HCT116 (cell line): ENCODE results near the gene CD84. TPM values are rescaled to one million over a fixed set of nuclear protein-coding genes. Genes with fewer than 3 reads are reported as not detected.
"Not testable (repeated sequence)": the region's sequence is repeated elsewhere in the genome, so short reads cannot be mapped to it uniquely, and the experiment has no call there.

Source experiments
- ATAC-seq: fragments of 200-7000 bp; cut with Tn5 transposase; 2 replicates; pipeline ENCODE4 v1.9.1; 2020; ENCODE audit warnings: mild to moderate bottlenecking, moderate library complexity
- BruUV-seq: library from RNA; stranded (reverse); fragments of 400-500 nt; replicated peaks from 2 replicates; lab custom pipeline; 2021; lab: Mats Ljungman, UMichigan
- CTCF ChIA-PET: fragments of 300-600 bp; sonication (Branson Sonifier 250); formaldehyde crosslinking; loops from one replicate; lab custom pipeline; 2021; ENCODE audit warnings: antibody characterized with exemption; lab: Charles Lee
- POLR2A ChIA-PET: fragments of 300-600, 350-600 bp; sonication (Branson Sonifier 250); formaldehyde crosslinking; loops from one replicate; lab custom pipeline; 2021; ENCODE audit warnings: antibody characterized with exemption; lab: Charles Lee
- RAD21 ChIA-PET, 2 experiments: fragments of 300-600 bp; sonication (Branson Sonifier 250); formaldehyde crosslinking; loops; one replicate each; lab custom pipeline; 2023; ENCODE audit warnings: low total read pairs in 2 of 2; ENCODE audit not compliant: uncharacterized antibody in 2 of 2, unreplicated experiment in 2 of 2, low non-redundant PET in 1 of 2; lab: Charles Lee
- DNase-seq: peaks from one replicate; pipeline ENCODE4 v3.0.0-alpha.2; 2010; ENCODE audit warnings: low read depth, low spot score
- H2AFZ ChIP-seq: fragments of 200-600 bp; shearing (Covaris generic), sonication (generic); 2 replicates; pipeline ENCODE4 v1.6.1; 2017; ENCODE audit warnings: low read depth, mixed run types, mixed read lengths, antibody characterized with exemption, low read length; ENCODE audit not compliant: poor library complexity, severe bottlenecking
- H3K27ac ChIP-seq: 2 replicates; pipeline ENCODE4 v1.5.1; 2012; ENCODE audit warnings: low read depth, low read length
- H3K27me3 ChIP-seq: fragments of 200-600 bp; sonication (generic); 2 replicates; pipeline ENCODE4 v1.6.1; 2016; ENCODE audit warnings: mixed run types, low read length, mixed read lengths; ENCODE audit not compliant: insufficient read depth
- H3K36me3 ChIP-seq, 2 experiments: fragments of 200-500 bp in 1 of 2; fragments of 200-600 bp in 1 of 2; sonication (Bioruptor generic) in 1 of 2; sonication (generic) in 1 of 2; 2 replicates each; pipeline versions ENCODE4 v1.5.1 to v1.6.1; 2014 to 2016; ENCODE audit warnings: low read length in 2 of 2, inconsistent platforms in 1 of 2, mixed read lengths in 1 of 2, mixed run types in 1 of 2; ENCODE audit not compliant: insufficient read depth in 2 of 2, control insufficient read depth in 1 of 2
- H3K4me1 ChIP-seq, 2 experiments: fragments of 200-600 bp in 1 of 2; sonication (generic) in 1 of 2; 2 replicates each; pipeline versions ENCODE4 v1.5.1 to v1.6.1; 2012 to 2017; ENCODE audit warnings: low read length in 2 of 2, inconsistent platforms in 1 of 2, mild to moderate bottlenecking in 1 of 2, mixed read lengths in 1 of 2, mixed run types in 1 of 2, moderate library complexity in 1 of 2; ENCODE audit not compliant: insufficient read depth in 2 of 2, control insufficient read depth in 1 of 2
- H3K4me2 ChIP-seq: fragments of 200-600 bp; sonication (generic); 2 replicates; pipeline ENCODE4 v1.6.1; 2017; ENCODE audit warnings: mixed run types, low read length, mixed read lengths
- H3K4me3 ChIP-seq, 2 experiments: fragments of 200-600 bp in 1 of 2; sonication (generic) in 1 of 2; replicated peaks in 1 of 2; 2 replicates each; pipeline ENCODE4 v1.5.1; 2011 to 2016; ENCODE audit warnings: low read length in 2 of 2, control low read depth in 1 of 2, low read depth in 1 of 2, mild to moderate bottlenecking in 1 of 2, mixed read lengths in 1 of 2, mixed run types in 1 of 2
- H3K79me2 ChIP-seq: fragments of 200-600 bp; sonication (generic); 2 replicates; pipeline ENCODE4 v1.6.1; 2017; ENCODE audit warnings: mild to moderate bottlenecking, mixed run types, low read length, moderate library complexity, mixed read lengths; ENCODE audit not compliant: insufficient read depth
- H3K9ac ChIP-seq: fragments of 200-600 bp; sonication (generic); 2 replicates; pipeline ENCODE4 v1.6.1; 2016; ENCODE audit warnings: low read length, mixed read lengths
- H3K9me2 ChIP-seq: fragments of 200-600 bp; sonication (generic), shearing (Covaris generic); 2 replicates; pipeline ENCODE4 v1.6.1; 2017; ENCODE audit warnings: mixed run types, mild to moderate bottlenecking, moderate library complexity; ENCODE audit not compliant: insufficient read depth
- H3K9me3 ChIP-seq, 2 experiments: fragments of 200-500 bp in 1 of 2; fragments of 200-600 bp in 1 of 2; sonication (Bioruptor generic) in 1 of 2; sonication (generic) in 1 of 2; 2 replicates each; pipeline ENCODE4 v1.6.1; 2014 to 2017; ENCODE audit warnings: low read length in 2 of 2, mixed read lengths in 2 of 2, inconsistent platforms in 1 of 2, low read depth in 1 of 2, mild to moderate bottlenecking in 1 of 2, mixed run types in 1 of 2, moderate library complexity in 1 of 2; ENCODE audit not compliant: control insufficient read depth in 1 of 2, insufficient read depth in 1 of 2
- H4K20me1 ChIP-seq: fragments of 200-600 bp; sonication (generic), shearing (Covaris generic); 2 replicates; pipeline ENCODE4 v1.6.1; 2017; ENCODE audit warnings: mixed run types, mild to moderate bottlenecking, moderate library complexity; ENCODE audit not compliant: insufficient read depth
- CBX3 ChIP-seq: IDR thresholded peaks from 2 replicates; pipeline ENCODE4 v1.6.1; 2012; ENCODE audit warnings: low read depth
- CEBPB ChIP-seq: IDR thresholded peaks from 2 replicates; pipeline ENCODE4 v1.6.1; 2012; ENCODE audit warnings: low read depth
- EGR1 ChIP-seq: IDR thresholded peaks from 2 replicates; pipeline ENCODE4 v1.6.1; 2012; ENCODE audit warnings: low read depth
- ELF1 ChIP-seq: IDR thresholded peaks from 2 replicates; pipeline ENCODE4 v1.6.1; 2012; ENCODE audit warnings: low read depth, borderline replicate concordance
- EZH2phosphoT487 ChIP-seq: fragments of 200-600 bp; IDR thresholded peaks from 2 replicates; pipeline ENCODE4 v1.6.1; 2018; ENCODE audit warnings: antibody characterized with exemption, borderline replicate concordance
- FOSL1 ChIP-seq: IDR thresholded peaks from 2 replicates; pipeline ENCODE4 v1.6.1; 2012; ENCODE audit warnings: low read depth
- JUND ChIP-seq: IDR thresholded peaks from 2 replicates; pipeline ENCODE4 v1.6.1; 2012
- POLR2A ChIP-seq: IDR thresholded peaks from 2 replicates; pipeline ENCODE4 v1.7.0; 2011; ENCODE audit warnings: borderline replicate concordance; ENCODE audit not compliant: insufficient read depth, insufficient read length; ENCODE audit errors: extremely low read depth
- REST ChIP-seq: IDR thresholded peaks from 2 replicates; pipeline ENCODE4 v1.6.1; 2012; ENCODE audit warnings: low read depth
- SIN3A ChIP-seq: IDR thresholded peaks from 2 replicates; pipeline ENCODE4 v1.6.1; 2012; ENCODE audit warnings: low read depth
- SP1 ChIP-seq: IDR thresholded peaks from 2 replicates; pipeline ENCODE4 v1.6.1; 2012; ENCODE audit warnings: low read depth
- TCF7L2 ChIP-seq: IDR thresholded peaks from 2 replicates; pipeline ENCODE4 v1.7.0; 2011; ENCODE audit warnings: borderline replicate concordance, inconsistent platforms; ENCODE audit not compliant: insufficient read depth, insufficient read length; ENCODE audit errors: extremely low read depth
- ZBTB33 ChIP-seq: IDR thresholded peaks from 2 replicates; pipeline ENCODE4 v1.6.1; 2011; ENCODE audit warnings: mild to moderate bottlenecking, low read length, moderate library complexity; ENCODE audit not compliant: insufficient replicate concordance; ENCODE audit errors: extremely low read depth
- ZFX ChIP-seq: fragments of 450-650 bp; IDR thresholded peaks from 2 replicates; pipeline ENCODE4 v1.6.1; 2017
- ZNF274 ChIP-seq: fragments of 200-500 bp; sonication (Bioruptor generic); IDR thresholded peaks from 2 replicates; pipeline ENCODE4 v1.6.1; 2014; ENCODE audit warnings: mild to moderate bottlenecking, low read depth, low read length, inconsistent platforms
- intact Hi-C: fragments of 100-400 bp; cut with micrococcal nuclease; formaldehyde crosslinking; loops from 2 replicates; pipeline ENCODE4 v1.10.0; 2022
- total RNA-seq: library from RNA; stranded (reverse); gene quantifications from one replicate; pipeline ENCODE4 v1.2.1, GENCODE V29; 2021; ENCODE audit not compliant: unreplicated experiment

CD84 gene
- total RNA-seq, 1 experiment from 2014 or later, result 0.02 TPM

- ChIA-PET POLR2A (no interaction called here), RAD21 (no interaction called here), CTCF (no interaction called here)
- Histone ChIP-seq H3K27me3 (no peaks in the 10 kb centered on the region), H3K4me3 (no peak overlapping the region), H2AFZ (no peak overlapping the region), H3K9ac (no peak overlapping the region), H3K4me1 (no peaks in the 10 kb centered on the region), H3K9me2 (no peaks in the 10 kb centered on the region), H3K9me3 (no peaks in the 10 kb centered on the region), H3K79me2 (no peaks in the 10 kb centered on the region), H3K27ac (no peak overlapping the region), H3K4me2 (no peak overlapping the region), H4K20me1 (no peaks in the 10 kb centered on the region), H3K36me3 (no peaks in the 10 kb centered on the region)
- no peak for ATAC-seq
- BruUV-seq, result no TSS peak
- intact Hi-C loops, result no loop called here
- no peak for DNase-seq
- TF ChIP-seq EGR1 (no peak), JUND (no peak), ELF1 (no peak), CBX3 (no peak), POLR2A (no peak), ZBTB33 (no peak), EZH2phosphoT487 (no peak), CEBPB (no peak), ZFX (no peak), ZNF274 (no peak), REST (no peak), TCF7L2 (no peak), FOSL1 (no peak), SIN3A (no peak), SP1 (no peak)
These were observed 19.1 kb downstream of the CD84 start for GRCh38 chr1:160560045-160560705.

- H3K27me3 ChIP-seq, CTCF ChIA-PET, ATAC-seq: not testable (repeated sequence)
These were observed 19.9 kb downstream of the CD84 start for GRCh38 chr1:160559437-160559836.

More at GRCh38 chr1:160559437-160559836, 19.9 kb downstream of the CD84 start:
- H3K9me2 ChIP-seq, H4K20me1 ChIP-seq, H3K79me2 ChIP-seq, H3K4me1 ChIP-seq, RAD21 ChIA-PET, intact Hi-C loops, BruUV-seq, POLR2A ChIA-PET, H3K36me3 ChIP-seq, H3K4me2 ChIP-seq, H3K9me3 ChIP-seq, H3K4me3 ChIP-seq, DNase-seq, H2AFZ ChIP-seq, H3K27ac ChIP-seq, H3K9ac ChIP-seq: not testable (repeated sequence)
